ENCODE data around the gene CCL3.
A peak's percentile ranks its signal among the peaks of the same experiment; 100 is the strongest.
"Not testable (repeated sequence)": the region's sequence is repeated elsewhere in the genome, so short reads cannot be mapped to it uniquely, and the experiment has no call there.

CCL3 gene

GRCh38 chr17:36086791-36087190, 3.2 kb downstream of the CCL3 start:
- no peak for DNase-seq (ENCODE audit: low read depth)

- DNase-seq (ENCODE audit: low read depth) = no peak
Observed at GRCh38 chr17:36085765-36086164, 4.2 kb downstream of the CCL3 start.

- not testable (repeated sequence) for DNase-seq (ENCODE audit: low read depth)
Observed at GRCh38 chr17:36083691-36084090, 6.3 kb downstream of the CCL3 start.

GRCh38 chr17:36082482-36083120, 7.3 kb downstream of the CCL3 start:
- DNase-seq (ENCODE audit: low read depth) = peak; percentile 52

- DNase-seq (ENCODE audit: low read depth) = not testable (repeated sequence)
Observed at GRCh38 chr17:36081681-36082471, 8.1 kb downstream of the CCL3 start.

GRCh38 chr17:36074365-36074764, 15.6 kb downstream of the CCL3 start:
- no peak for DNase-seq (ENCODE audit: low read depth)

- peak; percentile 74 for DNase-seq (ENCODE audit: low read depth)
Observed at GRCh38 chr17:36072431-36073121, 17.4 kb downstream of the CCL3 start.

GRCh38 chr17:36071751-36072150, 18.2 kb downstream of the CCL3 start:
- DNase-seq (ENCODE audit: low read depth) = no peak

- DNase-seq (ENCODE audit: low read depth) = no peak
Observed at GRCh38 chr17:36070427-36070826, 19.5 kb downstream of the CCL3 start.

- DNase-seq (ENCODE audit: low read depth) = no peak
Observed at GRCh38 chr17:36069136-36069535, 20.8 kb downstream of the CCL3 start.

GRCh38 chr17:36068524-36068923, 21.4 kb downstream of the CCL3 start:
- DNase-seq (ENCODE audit: low read depth) = no peak

GRCh38 chr17:36066365-36066985, 23.5 kb downstream of the CCL3 start:
- no peak for DNase-seq (ENCODE audit: low read depth)

- no peak for DNase-seq (ENCODE audit: low read depth)
Observed at GRCh38 chr17:36063786-36064541, 26.0 kb downstream of the CCL3 start, which contains the start of gene CCL18. CCL18 (plus strand) TSS chr17:36064272; CDS start chr17:36064343, 71 bp downstream.

- no peak for DNase-seq (ENCODE audit: low read depth)
Observed at GRCh38 chr17:36060816-36061215, 29.1 kb downstream of the CCL3 start.

GRCh38 chr17:36059406-36059805, 30.5 kb downstream of the CCL3 start:
- no peak for DNase-seq (ENCODE audit: low read depth)

GRCh38 chr17:36057911-36058310, 32.0 kb downstream of the CCL3 start:
- no peak for DNase-seq (ENCODE audit: low read depth)

GRCh38 chr17:36055921-36056520, 33.9 kb downstream of the CCL3 start:
- no peak for DNase-seq (ENCODE audit: low read depth)

- no peak for DNase-seq (ENCODE audit: low read depth)
Observed at GRCh38 chr17:36055171-36055570, 34.8 kb downstream of the CCL3 start.

- no peak for DNase-seq (ENCODE audit: low read depth)
Observed at GRCh38 chr17:36049643-36050042, 40.3 kb downstream of the CCL3 start.

- DNase-seq (ENCODE audit: low read depth) = no peak
Observed at GRCh38 chr17:36048066-36048465, 41.9 kb downstream of the CCL3 start.
